Esophagus (tissue), 2 donors: ENCODE measurements around the gene CATSPER4. TPM values are rescaled to one million over a fixed set of nuclear protein-coding genes. Genes with fewer than 3 reads are reported as not detected.
A peak's percentile ranks its signal among the peaks of the same experiment; 100 is the strongest.

ENCODE experiments used
- H3K27ac ChIP-seq, 2 donors: one replicate each; pipeline ENCODE4 v1.5.1; 2013; ENCODE audit warnings: low read depth in 2 of 2, mild to moderate bottlenecking in 2 of 2, inconsistent platforms in 1 of 2, low read length in 1 of 2, moderate library complexity in 1 of 2
- H3K27me3 ChIP-seq, 2 donors: one replicate each; pipeline ENCODE4 v1.6.1; 2013; ENCODE audit warnings: low read length in 2 of 2, control low read depth in 1 of 2, mild to moderate bottlenecking in 1 of 2; ENCODE audit not compliant: insufficient read depth in 2 of 2, control insufficient read depth in 1 of 2
- H3K36me3 ChIP-seq, 2 donors: one replicate each; pipeline ENCODE4 v1.6.1; 2013; ENCODE audit warnings: low read length in 1 of 2; ENCODE audit not compliant: control insufficient read depth in 2 of 2, insufficient read depth in 2 of 2
- H3K4me1 ChIP-seq, 2 donors: one replicate each; pipeline ENCODE4 v1.6.1; 2013; ENCODE audit warnings: low read length in 1 of 2; ENCODE audit not compliant: control insufficient read depth in 2 of 2, insufficient read depth in 2 of 2
- H3K4me3 ChIP-seq, 2 donors: one replicate each; pipeline ENCODE4 v1.5.1; 2013; ENCODE audit warnings: low read length in 2 of 2, mild to moderate bottlenecking in 2 of 2, low read depth in 1 of 2, moderate library complexity in 1 of 2
- H3K9me3 ChIP-seq, 2 donors: one replicate each; pipeline ENCODE4 v1.6.1; 2013; ENCODE audit warnings: mild to moderate bottlenecking in 2 of 2, low read depth in 1 of 2, low read length in 1 of 2, moderate library complexity in 1 of 2; ENCODE audit not compliant: control insufficient read depth in 2 of 2, insufficient read depth in 1 of 2
- WGBS, 2 donors: extraction: QIAGEN DNeasy Blood & Tissue Kit; methylation state at CpG; one replicate each; pipeline ENCODE4 v1.1.7; 2013; 5-methylcytosine and 5-hydroxymethylcytosine counted together
- polyA plus RNA-seq, 2 donors: library from polyadenylated mRNA; stranded (reverse); fragments of 200-250 nt; gene quantifications; one replicate each; pipeline ENCODE4 v1.2.3, GENCODE V29; 2013
- donor health status: healthy with polysubstance abuse.
- donor health status: Bipolar disorder and iron deficiency.

CATSPER4 gene
- not detected for polyA plus RNA-seq

DNA sequence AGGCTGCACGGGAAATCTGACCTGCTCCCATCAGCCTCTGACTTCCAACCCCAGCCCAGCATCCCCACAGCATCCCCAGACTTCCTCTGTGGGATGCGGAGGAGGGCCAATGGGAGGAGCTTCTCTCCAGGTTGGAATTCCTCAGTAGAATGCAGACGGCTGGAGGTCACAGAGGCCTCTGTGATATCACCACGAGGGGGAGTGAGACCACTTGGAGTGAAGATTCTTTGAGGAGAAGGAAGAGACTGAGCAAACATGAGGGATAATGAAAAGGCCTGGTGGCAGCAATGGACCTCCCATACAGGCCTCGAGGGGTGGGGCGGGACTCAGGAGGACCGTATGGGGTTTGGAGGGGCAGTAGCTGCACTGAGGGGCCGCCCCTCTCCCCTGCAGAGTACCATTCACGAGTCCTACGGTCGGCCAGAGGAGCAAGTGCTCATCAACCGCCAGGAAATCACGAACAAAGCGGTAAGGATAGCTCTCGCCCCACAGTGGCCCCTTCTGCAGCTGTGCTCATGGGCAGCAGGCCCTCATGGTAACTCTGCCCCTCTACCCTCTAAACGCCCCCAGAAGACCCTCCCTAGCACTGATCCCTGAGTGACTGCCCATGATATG is at the start of gene CATSPER4:
CATSPER4 (plus strand) TSS at position 230 of the 615 bp plus-strand sequence; CDS start at position 256, 26 bp downstream.
- Histone ChIP-seq H3K36me3 (peaks cover 0 to 16% of the 10 kb centered on the region in 2 donors), H3K27ac (no peak within 1 kb of the TSS), H3K4me1 (no peaks in the 10 kb centered on the region), H3K4me3 (no peak within 1 kb of the TSS), H3K9me3 (no peaks in the 10 kb centered on the region), H3K27me3 (no peaks in the 10 kb centered on the region)
- WGBS, 2 donors: 50 to 60% methylated on average over 16 of the region's 16 CpGs

GRCh38 chr1:26142159-26142558 is 48.2 kb upstream of the CATSPER4 start:
- H3K9me3 ChIP-seq: no peaks in the 10 kb centered on the region
- WGBS, 2 donors: 74 to 83% methylated on average over 8 of the region's 8 CpGs
- no peaks in the 10 kb centered on the region for H3K36me3 ChIP-seq
- no peak overlapping the region for H3K27ac ChIP-seq
- no peaks in the 10 kb centered on the region for H3K27me3 ChIP-seq
- H3K4me1 ChIP-seq: no peaks in the 10 kb centered on the region
- no peak overlapping the region for H3K4me3 ChIP-seq

DNA sequence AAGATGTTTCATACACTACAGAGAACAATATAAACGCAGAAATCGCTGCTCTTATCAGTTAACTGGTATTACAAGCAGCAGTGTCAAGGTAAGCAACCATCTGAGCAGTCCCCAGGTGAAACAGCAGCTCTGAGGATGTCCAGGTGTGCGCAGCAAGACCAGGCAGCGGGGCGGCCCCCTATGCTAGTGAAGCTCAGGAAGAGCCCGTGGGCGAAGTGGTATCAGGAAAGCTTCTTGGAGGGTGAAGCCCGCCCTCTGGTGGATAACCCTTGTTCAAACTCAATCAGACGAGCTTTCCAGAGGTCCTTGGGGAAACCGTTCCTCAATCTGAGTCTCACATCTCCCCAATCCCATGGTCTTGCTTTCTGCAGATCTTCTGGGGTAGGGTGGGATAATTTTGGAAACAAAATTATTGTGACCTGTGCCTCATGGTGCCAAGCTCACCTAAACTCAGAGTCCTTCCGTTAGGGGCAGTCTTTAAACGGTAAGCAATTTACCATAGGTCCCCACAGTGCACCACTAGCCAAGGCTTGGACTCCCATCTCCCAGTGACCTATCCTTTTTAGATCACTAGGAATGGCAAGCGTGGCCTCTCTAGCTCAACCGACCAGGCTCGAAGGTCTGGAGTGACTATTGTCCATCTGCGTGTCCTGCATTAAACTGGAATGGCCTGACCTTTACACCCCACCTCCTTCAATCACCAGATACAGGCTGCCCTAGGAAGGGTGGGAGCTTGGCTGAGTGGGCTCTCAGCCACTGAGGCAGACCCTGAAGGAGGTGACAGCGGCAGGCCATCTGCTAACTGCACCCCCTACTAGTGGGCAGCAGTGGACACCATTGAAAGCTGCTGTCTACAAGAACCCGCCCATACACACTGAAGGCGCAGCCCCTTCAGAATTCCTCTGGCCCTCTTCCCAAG is 45.1 kb upstream of the CATSPER4 start:
- Histone ChIP-seq H3K27ac (no peak overlapping the region), H3K4me3 (no peak overlapping the region), H3K36me3 (no peaks in the 10 kb centered on the region), H3K27me3 (no peaks in the 10 kb centered on the region), H3K4me1 (no peaks in the 10 kb centered on the region), H3K9me3 (no peaks in the 10 kb centered on the region)
- WGBS, 2 donors: 30% methylated on average over 19 of the region's 19 CpGs

GRCh38 chr1:26145960-26146294 is 44.5 kb upstream of the CATSPER4 start:
- WGBS, 2 donors: 42 to 45% methylated on average over 6 of the region's 6 CpGs
- Histone ChIP-seq H3K27me3 (no peaks in the 10 kb centered on the region), H3K4me1 (no peaks in the 10 kb centered on the region), H3K4me3 (no peak overlapping the region), H3K27ac (no peak overlapping the region), H3K36me3 (no peaks in the 10 kb centered on the region), H3K9me3 (no peaks in the 10 kb centered on the region)

GRCh38 chr1:26148887-26149286 is 41.5 kb upstream of the CATSPER4 start:
- Histone ChIP-seq H3K27ac (no peak overlapping the region), H3K36me3 (no peaks in the 10 kb centered on the region), H3K4me3 (no peak overlapping the region), H3K4me1 (no peaks in the 10 kb centered on the region), H3K27me3 (no peaks in the 10 kb centered on the region), H3K9me3 (no peaks in the 10 kb centered on the region)

DNA sequence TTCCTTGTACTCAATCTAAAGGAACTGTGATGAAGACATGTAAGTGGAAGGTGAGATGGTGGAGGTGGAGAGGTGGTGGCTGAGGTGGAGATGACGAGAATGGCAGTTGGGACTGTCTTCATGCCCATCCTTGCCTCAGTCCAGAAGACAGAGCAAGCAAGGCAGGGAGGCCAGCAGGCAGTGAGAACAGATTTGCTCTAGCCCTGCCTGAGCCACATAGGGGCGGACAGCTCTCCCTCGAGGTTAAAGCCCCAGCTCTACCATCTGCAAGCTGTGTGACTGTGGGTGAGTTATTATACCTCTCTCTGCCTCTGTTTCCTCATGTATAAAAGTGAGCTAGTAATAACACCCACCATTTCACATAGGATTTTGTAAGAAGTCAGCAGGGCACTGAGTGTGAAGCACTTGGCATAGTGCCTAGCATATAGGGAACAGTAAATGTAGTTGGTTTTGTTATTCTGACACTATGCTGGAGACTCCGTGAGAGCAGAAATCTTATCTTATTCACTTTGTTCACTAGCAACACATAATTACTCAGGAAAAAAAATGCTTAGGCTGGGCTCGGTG is 36.4 kb upstream of the CATSPER4 start:
- H3K9me3 ChIP-seq: no peaks in the 10 kb centered on the region
- no peak overlapping the region for H3K4me3 ChIP-seq
- peaks cover 0 to 5% of the 10 kb centered on the region in 2 donors for H3K27me3 ChIP-seq
- H3K36me3 ChIP-seq: no peaks in the 10 kb centered on the region
- 61 to 69% methylated on average over 5 of the region's 5 CpGs for WGBS, 2 donors
- H3K4me1 ChIP-seq: peaks cover 0 to 5% of the 10 kb centered on the region in 2 donors
- no peak overlapping the region for H3K27ac ChIP-seq

DNA sequence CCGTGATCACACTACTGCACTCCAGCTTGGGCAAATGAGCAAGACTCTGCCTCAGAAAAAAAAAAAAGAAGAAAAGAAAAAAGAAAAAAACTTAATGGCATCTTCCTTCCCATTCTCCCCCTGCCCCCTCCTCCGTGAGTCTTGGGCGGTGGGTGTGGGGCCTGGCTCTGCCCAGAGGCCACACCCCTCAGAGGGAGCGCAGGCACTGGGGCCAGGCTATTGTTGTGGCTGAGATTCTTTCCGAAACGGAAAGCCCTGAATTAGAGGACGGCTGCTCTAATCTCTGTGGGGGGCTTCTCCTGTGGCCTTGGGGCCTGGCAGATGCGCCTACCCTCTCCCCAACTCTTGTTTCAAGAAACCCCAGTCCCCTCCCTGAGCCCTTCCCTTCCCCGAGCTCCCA is 35.7 kb upstream of the CATSPER4 start:
- Histone ChIP-seq H3K36me3 (no peaks in the 10 kb centered on the region), H3K27ac (no peak overlapping the region), H3K4me3 (no peak overlapping the region), H3K9me3 (no peaks in the 10 kb centered on the region), H3K27me3 (peaks cover 0 to 5% of the 10 kb centered on the region in 2 donors), H3K4me1 (peaks cover 0 to 5% of the 10 kb centered on the region in 2 donors)
- 55% methylated on average over 9 of the region's 9 CpGs for WGBS, 2 donors

- Histone ChIP-seq H3K36me3 (no peaks in the 10 kb centered on the region), H3K27ac (peak overlapping the region; percentile 3 to 11), H3K4me1 (peaks cover 0 to 5% of the 10 kb centered on the region in 2 donors), H3K4me3 (no peak overlapping the region), H3K27me3 (peaks cover 0 to 5% of the 10 kb centered on the region in 2 donors), H3K9me3 (no peaks in the 10 kb centered on the region)
- WGBS, 2 donors: 62% methylated on average over 21 of the region's 21 CpGs
Observed at GRCh38 chr1:26155370-26156284, 34.8 kb upstream of the CATSPER4 start.
